HG03108 (cell line): ENCODE measurements around the gene APPL2.

Experiments
- ATAC-seq: cut with Tn5 transposase; IDR thresholded peaks from one replicate; pipeline ENCODE4 v1.9.1; 2021; ENCODE audit warnings: moderate library complexity; ENCODE audit not compliant: unreplicated experiment

The APPL2 gene

DNA sequence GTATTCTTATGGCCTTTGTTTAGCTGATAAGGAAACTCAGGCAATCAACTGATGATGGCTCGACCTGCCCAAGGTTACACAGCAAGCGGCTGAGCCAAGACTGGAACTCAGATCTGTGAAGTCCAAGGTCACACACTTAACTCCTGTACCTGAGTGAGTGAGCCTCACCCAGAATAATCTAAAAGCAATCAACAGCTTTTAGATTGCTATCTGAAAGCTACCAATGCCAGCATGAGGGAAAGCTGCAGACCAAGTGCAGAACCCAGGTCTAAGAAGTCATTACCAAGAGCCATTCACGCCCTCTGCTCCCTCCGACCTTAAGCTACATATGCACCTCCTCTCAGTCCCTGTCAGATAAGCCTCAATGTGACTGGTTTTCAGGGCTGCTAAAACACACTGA lies 12.1 kb downstream of the APPL2 start:
- no peak for ATAC-seq

- no peak for ATAC-seq
These were observed 12.6 kb downstream of the APPL2 start for GRCh38 chr12:105223352-105223845.

GRCh38 chr12:105222726-105223351 lies 13.1 kb downstream of the APPL2 start:
- ATAC-seq: no peak

- ATAC-seq: no peak
These were observed 13.7 kb downstream of the APPL2 start for GRCh38 chr12:105222284-105222655.

DNA sequence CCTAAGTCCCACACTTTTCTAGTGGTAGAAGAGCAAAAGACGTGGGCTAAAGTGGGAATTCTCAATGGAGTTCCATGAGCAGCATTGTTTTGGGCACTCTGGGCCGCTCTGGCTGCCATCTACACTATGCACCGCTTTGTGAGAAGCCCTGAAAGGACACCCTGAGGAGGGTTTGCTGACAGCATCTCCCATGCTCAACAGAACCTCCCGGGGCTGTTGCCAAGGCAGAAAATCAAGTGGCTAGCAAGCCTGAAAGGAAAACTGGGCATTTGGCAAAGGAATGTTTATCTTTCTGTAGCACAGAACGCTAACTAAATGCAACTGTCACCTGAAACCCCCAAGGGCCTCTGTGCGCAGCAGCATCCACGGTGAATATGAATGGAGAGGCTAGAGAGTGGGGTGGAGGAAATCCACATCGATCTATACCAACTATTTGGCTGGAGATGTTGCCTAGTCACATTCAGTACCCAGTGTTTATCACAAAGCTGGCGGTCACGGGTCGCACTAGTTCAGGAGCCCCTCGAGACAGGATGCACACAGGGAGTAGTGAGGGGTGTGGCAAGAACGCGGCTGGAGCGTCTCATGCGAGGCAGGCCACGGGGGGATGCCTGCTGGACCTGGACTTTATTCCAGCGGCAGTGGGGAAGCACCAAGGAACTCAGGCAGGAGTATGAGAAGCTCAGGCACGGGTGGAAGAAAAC lies 14.2 kb downstream of the APPL2 start:
- ATAC-seq: no peak

- ATAC-seq: no peak
These were observed 15.1 kb downstream of the APPL2 start for GRCh38 chr12:105220929-105221290.

GRCh38 chr12:105220150-105220928 lies 15.6 kb downstream of the APPL2 start:
- no peak for ATAC-seq

DNA sequence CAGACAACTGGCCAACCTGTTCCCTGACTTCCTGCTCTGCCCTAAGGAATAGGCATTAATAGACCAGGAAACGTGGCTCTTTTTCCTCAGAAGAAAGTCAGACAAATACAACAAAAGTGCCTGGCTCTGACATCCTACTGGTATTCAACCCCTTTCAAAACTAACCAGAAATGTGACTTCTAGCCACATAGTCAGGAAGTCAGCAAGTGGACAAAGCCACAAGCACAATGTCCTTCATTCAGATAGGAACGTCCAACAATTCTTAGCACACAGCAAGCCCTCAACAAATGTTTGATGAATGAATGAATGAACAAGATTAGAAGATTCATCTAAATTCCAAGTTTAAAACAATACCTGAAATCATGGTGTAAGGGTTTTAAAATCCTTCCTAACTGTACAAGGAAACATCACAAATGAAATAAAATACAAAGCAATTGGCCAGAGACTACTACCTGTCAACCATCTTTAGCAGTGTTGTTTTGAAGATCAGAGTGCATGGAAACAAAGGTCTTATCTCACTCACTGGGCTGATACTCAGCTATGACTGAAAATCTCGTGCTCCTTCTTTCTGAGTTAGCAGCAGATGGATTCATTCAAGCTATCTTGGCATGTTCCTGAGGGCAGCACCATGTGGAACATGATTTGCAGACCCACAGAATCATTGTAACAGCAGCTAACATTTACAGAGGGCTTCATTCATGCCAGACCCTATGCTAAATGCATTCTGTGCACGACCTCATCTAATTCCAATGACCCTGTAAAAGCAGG lies 16.5 kb downstream of the APPL2 start:
- no peak for ATAC-seq

- no peak for ATAC-seq
These were observed 17.5 kb downstream of the APPL2 start for GRCh38 chr12:105218434-105218833.

DNA sequence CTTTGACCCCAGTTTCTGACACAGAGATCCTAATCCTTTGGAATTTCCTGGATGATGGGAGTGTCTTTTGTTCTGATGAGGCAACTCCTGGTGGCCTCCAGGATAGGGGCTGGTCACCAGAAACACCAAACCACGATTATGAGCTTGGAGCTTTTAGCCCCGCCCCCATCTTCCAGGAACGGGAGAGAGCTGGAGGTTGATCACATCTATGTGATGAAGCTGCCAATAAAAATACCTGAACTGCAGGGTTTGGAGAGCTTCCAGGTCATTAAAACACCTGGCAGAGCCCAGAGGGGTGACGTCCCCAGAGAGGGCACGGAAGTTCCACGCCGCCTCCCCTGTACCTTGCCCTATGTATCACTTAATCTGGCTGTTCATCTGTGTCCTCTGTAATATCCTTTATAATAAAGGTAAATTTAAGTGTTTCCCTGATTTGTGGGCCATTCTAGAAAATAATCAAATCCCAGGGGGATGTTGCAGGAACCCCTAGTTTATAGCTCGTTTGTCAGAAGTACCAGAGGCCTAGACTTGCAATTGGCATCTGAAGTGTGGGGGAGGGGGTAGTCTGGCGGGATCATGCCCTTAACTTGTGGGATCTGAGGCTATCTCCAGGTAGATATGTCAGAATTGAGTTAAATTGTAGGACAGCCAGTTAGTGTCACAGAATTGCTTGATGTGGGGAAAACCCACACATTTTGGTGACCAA lies 21.2 kb downstream of the APPL2 start:
- ATAC-seq: no peak

GRCh38 chr12:105214148-105214547 lies 21.8 kb downstream of the APPL2 start:
- ATAC-seq: no peak

GRCh38 chr12:105212438-105212837 lies 23.5 kb downstream of the APPL2 start:
- no peak for ATAC-seq

DNA sequence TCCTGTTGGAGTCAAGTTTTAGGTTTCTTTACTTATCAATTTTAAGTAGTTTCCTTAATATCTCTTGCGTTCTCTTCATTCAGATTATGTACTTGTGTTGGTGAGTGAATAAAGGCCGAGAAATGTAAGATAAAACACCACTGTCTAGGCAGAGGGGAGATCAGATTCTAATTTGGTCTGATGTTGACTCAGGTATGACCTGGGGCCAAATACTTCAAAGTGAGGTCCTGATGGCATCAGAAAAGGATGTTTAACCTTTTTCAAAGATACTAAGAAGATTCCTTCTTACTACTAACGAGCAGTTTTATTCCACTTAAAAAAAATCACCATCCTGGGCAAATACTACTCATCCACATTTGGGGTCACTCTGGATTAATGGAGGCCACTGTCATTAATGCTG lies 26.9 kb downstream of the APPL2 start:
- ATAC-seq: no peak

DNA sequence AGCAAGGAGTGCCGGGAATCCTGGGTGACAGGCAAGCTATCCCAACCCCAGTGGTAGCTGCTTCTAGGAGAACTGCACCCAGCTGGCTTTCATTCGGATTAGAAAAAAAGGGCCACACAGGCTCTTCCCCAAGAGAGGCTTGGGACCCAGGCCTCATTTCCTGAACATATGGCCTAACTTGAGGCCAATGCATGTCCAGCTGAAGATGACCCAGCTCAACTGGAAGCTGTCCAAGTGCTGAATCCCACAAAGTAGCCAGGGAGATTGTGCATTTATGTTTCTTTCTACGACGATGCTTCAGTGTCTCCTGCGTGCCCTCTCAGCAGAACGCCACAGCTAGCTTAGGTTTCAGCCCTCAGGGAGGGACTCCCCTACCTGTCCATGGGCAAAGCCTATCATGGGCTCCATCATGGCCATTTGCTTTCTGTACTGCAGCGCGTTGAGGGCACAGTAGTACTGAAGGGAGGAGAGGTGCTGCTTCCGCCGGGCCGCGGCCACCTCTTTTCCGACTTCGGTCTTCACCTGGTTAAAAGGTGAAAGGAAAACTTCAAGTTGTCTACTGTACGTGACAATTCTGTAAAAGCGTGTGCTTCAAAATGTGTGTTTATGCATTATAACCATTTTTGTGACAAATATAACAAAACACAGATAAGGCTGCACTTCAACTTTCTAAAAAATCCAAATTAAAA lies 29.1 kb downstream of the APPL2 start:
- ATAC-seq: no peak

DNA sequence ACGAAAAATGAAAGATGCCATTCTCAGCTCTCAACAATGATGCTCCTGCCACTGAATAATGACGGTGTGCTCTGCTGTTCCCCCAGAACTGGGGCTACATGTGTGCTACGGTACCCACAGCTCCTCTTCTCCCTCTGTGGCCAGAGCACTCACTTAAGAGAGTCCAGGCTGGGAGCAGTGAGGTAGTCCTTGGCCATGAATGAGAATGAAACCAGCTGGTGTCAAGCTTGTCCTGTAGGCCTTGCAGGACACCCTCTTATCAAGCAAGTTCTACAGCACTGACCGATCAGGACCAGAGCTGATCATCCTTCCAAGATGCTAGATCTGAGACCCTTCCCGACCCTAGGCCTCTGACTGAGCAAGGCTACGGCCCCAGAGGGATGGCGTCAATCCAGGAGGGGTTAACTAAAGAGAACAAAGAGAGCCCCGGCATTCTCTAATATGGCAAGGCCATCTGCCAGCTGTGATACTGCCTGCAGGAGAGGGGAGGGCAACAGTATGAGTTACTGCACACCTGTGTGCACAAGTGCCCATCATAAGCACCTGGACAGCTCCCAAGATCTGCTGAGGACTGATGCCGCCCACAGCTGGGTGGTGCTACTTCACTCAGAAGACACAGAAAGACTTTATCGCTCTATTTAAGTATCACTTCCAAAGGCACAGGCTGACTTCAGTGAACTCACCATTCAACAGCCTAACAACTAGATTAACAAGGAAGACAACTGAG lies 30.5 kb downstream of the APPL2 start:
- no peak for ATAC-seq

GRCh38 chr12:105204916-105205315 lies 31.1 kb downstream of the APPL2 start:
- no peak for ATAC-seq

GRCh38 chr12:105204127-105204526 lies 31.8 kb downstream of the APPL2 start:
- no peak for ATAC-seq

GRCh38 chr12:105202202-105202601 lies 33.8 kb downstream of the APPL2 start:
- no peak for ATAC-seq

- no peak for ATAC-seq
These were observed 34.7 kb downstream of the APPL2 start for GRCh38 chr12:105201299-105201698.
